ENCODE results near the gene IGSF22.

Gene IGSF22

DNA sequence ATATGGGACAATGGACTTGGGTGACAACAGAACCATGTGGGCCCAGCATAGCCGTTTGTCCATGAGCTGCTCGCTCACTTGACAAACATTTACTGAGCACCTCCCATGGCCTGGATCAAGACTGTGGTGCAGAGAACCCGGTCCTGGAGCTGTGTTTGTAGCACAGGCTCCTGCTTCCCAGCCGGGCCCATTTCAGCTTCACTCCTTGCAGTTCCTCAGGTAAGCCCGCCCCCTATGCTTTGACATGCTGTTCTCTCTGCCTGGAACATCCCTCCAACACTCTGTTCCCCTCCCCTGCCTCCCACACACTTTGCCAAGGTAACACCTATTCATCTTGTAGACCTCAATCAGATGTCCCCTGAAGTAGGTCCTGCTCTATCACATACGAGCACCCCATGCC, 19.3 kb upstream of the IGSF22 start:
- TF ChIP-seq CTCF (IDR thresholded peaks at IDR 0.05) = no peak
- no peak overlapping the region for H3K27ac ChIP-seq
- no peak for DNase-seq (ENCODE audit: low spot score)
- H3K4me3 ChIP-seq = no peak overlapping the region

GRCh38 chr11:18743900-18744514, 18.0 kb upstream of the IGSF22 start:
- TF ChIP-seq CTCF (IDR thresholded peaks at IDR 0.05) = no peak
- no peak overlapping the region for H3K4me3 ChIP-seq
- no peak for DNase-seq (ENCODE audit: low spot score)
- H3K27ac ChIP-seq = no peak overlapping the region

GRCh38 chr11:18743365-18743764, 17.4 kb upstream of the IGSF22 start:
- Histone ChIP-seq H3K4me3 (no peak overlapping the region), H3K27ac (no peak overlapping the region)
- no peak for DNase-seq (ENCODE audit: low spot score)
- no peak for TF ChIP-seq CTCF (IDR thresholded peaks at IDR 0.05)

DNA sequence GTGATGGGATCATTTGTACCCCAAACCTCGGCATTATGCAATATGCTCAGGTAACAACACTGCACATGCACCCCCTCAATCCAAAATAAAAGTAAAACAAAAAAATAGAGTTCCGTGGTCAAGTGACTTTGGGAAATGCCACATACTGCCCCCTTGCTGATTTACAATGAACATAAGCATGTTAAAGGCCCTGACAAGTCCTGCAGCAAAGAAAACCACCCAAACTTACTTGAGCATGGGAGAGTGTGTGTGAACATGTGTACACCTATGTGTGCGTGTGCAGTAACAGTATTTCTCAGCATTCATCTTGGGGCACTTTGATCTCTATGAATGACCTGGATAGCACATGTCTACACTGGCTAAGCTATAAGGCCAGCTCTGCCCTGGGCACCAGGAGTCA, 15.8 kb upstream of the IGSF22 start:
- TF ChIP-seq CTCF (IDR thresholded peaks at IDR 0.05) = no peak
- Histone ChIP-seq H3K27ac (no peak overlapping the region), H3K4me3 (no peak overlapping the region)
- no peak for DNase-seq (ENCODE audit: low spot score)

DNA sequence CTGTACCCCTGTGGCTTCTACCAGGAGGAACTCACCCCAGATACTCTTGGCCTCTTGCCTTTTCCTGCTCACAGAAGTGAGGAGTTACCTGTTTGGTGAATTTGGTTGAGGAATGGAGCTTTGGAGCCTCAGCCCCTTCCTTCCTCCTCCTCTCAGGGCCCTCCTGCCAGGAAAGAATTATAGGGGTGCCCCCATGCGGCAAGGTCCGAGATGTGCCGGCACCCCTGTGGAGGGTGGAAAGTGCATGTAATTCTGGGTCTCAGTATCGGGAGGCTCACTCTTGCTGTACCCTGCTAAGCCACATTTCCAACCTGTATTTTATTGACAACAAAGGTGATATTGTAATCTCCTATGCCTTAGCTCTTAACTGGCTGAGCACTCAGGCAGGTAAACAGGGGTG, 13.7 kb upstream of the IGSF22 start:
- TF ChIP-seq CTCF (IDR thresholded peaks at IDR 0.05) = no peak
- H3K4me3 ChIP-seq = no peak overlapping the region
- no peak overlapping the region for H3K27ac ChIP-seq
- no peak for DNase-seq (ENCODE audit: low spot score)

- no peak for TF ChIP-seq CTCF (IDR thresholded peaks at IDR 0.05)
- no peak for DNase-seq (ENCODE audit: low spot score)
- Histone ChIP-seq H3K27ac (no peak overlapping the region), H3K4me3 (no peak overlapping the region)
Observed at GRCh38 chr11:18737642-18738041, 11.7 kb upstream of the IGSF22 start.

- no peak overlapping the region for H3K4me3 ChIP-seq
- no peak overlapping the region for H3K27ac ChIP-seq
- DNase-seq (ENCODE audit: low spot score) = no peak
- no peak for TF ChIP-seq CTCF (IDR thresholded peaks at IDR 0.05)
Observed at GRCh38 chr11:18736590-18737148, 10.7 kb upstream of the IGSF22 start.

All from coronary artery (tissue), 2 donors.